Astrocyte of the hippocampus (primary cell): ENCODE measurements around the gene WDR26.
"Not testable (repeated sequence)": the region's sequence is repeated elsewhere in the genome, so short reads cannot be mapped to it uniquely, and the experiment has no call there.

Experiments used
- DNase-seq: peaks from one replicate; pipeline ENCODE4 v3.0.0; 2011; ENCODE audit warnings: low read depth, low spot score

The WDR26 gene

DNA sequence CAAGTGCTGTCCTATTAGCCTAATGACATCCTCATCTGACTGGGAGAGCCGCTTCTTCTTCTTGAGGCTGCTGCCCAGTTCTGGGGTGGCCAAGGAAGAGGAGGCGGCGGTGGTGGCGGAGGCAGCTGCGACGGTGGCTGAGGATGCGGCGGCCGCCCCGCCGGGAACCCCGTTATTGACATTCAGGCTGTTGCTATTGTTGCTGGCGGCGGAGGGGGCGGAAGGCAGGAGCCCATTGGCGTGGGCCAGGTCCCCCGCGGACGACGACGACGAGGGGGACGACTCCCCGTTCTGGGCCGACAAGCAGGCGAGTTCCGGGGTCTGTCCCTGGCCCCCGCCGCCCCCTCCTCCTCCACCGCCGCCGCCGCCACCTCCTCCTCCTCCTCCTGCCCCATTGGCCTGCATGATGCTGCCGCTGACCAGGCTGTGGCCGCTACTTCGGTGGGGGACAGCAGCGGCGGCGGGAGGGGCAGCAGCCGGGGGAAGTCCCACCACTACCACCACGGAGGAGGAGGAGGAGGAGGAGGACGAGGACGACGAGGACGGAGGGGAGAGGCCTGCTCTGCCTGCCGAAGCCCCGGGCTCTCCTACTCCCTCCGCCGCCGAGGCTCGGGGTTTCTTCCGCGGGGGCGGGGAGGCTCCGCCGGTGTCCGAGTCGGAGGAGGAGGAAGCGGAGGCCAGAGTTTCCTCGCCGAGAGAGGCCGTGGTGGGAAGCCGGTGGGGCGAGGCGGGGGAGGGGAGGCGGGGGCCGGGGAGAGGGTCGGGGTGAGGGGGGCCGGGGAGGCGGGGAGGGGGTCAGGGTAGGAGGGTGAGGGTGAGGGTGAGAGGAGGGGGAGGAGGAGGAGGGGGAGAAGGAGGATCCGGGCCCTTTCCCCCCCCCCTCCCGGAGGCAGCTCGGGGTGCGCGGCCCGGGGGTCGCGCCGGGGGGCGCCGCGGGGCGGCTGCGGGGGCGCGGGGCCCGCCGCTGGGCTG, 610 bp downstream of the WDR26 start:
- DNase-seq, result peak; percentile 61

- DNase-seq, result peak; percentile 45
Observed at GRCh38 chr1:224433041-224433691, 1.4 kb downstream of the WDR26 start.

DNA sequence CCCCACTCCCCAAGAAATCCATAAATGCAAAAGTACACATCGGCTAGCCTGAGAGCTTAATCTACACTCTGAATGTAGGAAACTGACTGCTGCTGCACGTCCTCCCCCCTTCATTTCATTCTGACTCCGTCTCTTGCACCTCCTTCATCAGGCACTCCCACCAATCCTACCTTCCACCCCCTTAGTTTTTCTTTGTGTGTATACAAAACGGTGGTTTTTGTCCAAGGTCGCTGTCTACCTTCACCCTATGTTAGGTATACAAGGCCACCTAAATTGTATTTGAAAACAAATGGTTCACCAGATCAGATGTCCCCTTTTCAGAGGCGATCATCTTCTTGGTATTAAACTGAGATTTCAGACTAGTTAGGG, 1.9 kb downstream of the WDR26 start:
- peak; percentile 33 for DNase-seq

- DNase-seq, result no peak
Observed at GRCh38 chr1:224432146-224432545, 2.5 kb downstream of the WDR26 start.

DNA sequence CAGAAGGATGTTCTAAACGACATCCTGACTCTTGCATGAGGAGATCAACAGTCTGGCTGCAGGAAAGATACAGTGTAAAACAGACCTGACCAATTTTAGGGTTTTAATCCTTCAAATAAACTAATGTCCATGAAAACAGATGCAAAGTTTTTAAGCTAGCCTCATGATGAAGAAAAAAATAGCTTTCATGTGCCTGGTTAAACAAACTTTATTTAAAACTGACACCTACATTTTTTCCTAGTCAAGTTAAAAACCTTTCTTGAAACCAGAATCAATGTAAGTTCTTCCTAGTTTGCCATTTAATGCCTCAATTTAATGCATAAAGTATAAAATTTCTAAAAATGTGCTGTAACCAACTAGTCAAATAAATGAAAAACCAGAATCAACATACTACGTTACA, 2.9 kb downstream of the WDR26 start:
- DNase-seq, result no peak

DNA sequence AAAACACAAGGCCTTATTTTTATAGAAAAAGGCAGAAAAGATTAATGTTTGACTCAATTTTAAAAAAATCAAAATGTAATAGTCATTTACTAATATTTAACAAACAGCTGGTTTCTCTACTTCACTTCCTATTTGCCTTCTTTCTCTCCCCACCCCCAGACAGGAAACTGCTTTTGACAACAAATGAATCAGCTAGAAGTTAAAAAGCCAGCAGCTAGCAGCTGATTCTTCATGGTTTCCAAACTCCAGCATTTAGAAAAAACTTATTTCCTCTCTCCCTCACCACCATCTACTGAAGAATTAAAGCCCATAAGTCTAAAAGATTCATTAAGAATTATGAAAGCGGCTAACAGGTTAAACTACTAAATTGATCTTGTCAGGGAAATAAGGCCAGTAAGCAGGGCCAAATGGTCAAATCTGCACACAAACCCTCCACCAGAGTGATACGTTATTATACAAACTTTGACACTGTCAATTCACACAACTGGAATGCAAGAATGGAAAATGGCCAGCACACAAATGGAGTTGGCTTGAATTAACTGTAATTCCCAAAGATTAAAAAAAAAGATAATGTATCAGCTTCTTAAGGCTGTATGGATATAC, 4.0 kb downstream of the WDR26 start:
- DNase-seq, result peak; percentile 60

- no peak for DNase-seq
Observed at GRCh38 chr1:224429616-224430326, 4.8 kb downstream of the WDR26 start.

DNA sequence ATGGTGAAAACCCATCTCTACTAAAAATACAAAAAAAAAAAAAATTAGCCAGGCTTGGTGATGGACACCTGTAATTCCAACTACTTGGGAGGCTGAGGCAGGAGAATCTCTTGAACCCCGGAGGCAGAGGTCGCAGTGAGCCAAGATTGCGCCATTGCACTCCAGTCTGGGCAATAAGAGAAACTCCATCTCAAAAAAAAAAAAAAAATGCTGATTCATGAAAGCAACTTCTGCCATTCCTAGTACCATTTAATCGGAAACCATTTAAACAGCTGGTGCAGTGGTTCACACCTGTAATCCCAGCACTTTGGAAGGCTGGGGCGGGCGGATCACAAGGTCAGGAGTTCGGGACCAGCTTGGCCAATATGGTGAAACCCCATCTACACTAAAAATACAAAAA, 5.9 kb downstream of the WDR26 start:
- DNase-seq, result not testable (repeated sequence)

GRCh38 chr1:224427346-224427745, 7.3 kb downstream of the WDR26 start:
- DNase-seq, result peak; percentile 71

- DNase-seq, result not testable (repeated sequence)
Observed at GRCh38 chr1:224426869-224427268, 7.7 kb downstream of the WDR26 start.

DNA sequence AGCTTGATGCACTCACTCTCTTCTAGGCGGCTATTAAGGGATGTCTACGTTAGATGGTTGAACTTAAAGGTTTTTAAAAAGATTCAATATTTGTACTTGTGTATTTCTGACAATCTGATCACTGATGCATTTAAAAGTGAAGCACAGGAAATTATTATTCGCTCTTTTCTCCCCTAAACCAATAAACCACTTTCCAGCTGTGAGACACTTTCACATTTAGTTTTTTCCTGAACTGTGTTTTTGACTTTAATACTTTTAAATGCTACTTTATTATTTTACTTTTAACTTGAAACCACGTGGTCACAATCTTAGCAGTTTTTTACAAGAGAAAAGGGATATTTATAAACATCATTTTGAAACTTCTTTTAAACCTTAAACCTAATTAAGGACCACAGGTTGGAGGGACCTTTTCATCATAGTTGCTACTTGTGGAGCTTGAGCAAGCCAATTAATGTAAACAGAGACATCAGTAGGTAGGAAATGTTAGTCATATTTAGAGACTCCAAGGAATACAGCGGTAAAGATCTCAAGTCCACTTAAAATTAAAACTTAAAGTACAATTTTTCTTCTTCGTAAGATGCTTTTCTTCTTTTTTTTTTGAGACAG, 9.2 kb downstream of the WDR26 start:
- no peak for DNase-seq

DNA sequence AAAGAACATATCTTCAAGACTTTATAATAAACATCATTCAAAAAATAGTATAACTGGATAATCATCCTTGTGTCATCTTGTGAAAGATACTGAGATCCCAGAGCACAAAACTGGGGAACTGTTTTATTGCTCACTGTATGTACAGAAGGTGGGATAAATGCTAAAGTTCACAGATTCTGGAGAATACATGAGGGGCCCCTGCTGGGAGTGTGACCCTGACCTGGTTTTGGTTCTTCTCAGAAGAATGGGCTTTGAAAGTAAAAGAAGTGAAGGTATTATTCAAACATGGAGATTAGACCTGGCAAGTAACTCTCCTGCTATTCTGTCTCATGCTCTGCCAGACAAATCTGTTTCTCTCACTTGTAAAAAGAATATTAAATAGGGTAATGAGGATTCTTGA, 14.5 kb downstream of the WDR26 start:
- DNase-seq, result no peak

GRCh38 chr1:224411766-224412165, 22.8 kb downstream of the WDR26 start:
- DNase-seq, result peak; percentile 41

GRCh38 chr1:224408294-224408590, 26.4 kb downstream of the WDR26 start:
- DNase-seq, result no peak

GRCh38 chr1:224407571-224408293, 26.9 kb downstream of the WDR26 start:
- peak; percentile 56 for DNase-seq

- no peak for DNase-seq
Observed at GRCh38 chr1:224406216-224406615, 28.4 kb downstream of the WDR26 start.

- no peak for DNase-seq
Observed at GRCh38 chr1:224405604-224405970, 29.0 kb downstream of the WDR26 start.

GRCh38 chr1:224404916-224405603, 29.5 kb downstream of the WDR26 start:
- no peak for DNase-seq

DNA sequence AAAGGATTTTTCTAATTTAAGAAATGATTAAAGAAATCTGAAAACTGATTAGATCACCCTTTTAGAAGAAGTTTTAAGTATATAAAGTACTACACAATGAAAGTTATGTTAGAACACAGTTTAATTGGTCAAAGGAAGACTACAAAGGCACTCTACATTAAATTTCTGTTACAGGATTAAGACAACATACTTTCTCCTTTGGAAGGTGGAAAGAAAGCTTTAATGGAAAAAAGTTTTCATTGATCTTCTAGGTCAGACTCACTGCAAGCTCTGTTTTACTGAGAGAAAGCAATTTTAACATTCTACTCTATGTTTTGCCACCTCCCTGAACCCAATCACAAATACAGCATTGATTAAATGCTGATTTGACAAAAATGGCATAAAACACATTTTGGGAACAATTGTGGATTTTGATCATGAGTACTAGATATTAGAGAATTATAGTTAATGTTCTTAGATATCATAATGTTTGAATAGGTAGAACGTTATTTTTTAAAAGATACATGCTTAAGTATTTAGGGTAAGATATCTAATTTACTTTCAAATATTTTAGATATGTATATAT, 32.0 kb downstream of the WDR26 start:
- DNase-seq, result no peak

DNA sequence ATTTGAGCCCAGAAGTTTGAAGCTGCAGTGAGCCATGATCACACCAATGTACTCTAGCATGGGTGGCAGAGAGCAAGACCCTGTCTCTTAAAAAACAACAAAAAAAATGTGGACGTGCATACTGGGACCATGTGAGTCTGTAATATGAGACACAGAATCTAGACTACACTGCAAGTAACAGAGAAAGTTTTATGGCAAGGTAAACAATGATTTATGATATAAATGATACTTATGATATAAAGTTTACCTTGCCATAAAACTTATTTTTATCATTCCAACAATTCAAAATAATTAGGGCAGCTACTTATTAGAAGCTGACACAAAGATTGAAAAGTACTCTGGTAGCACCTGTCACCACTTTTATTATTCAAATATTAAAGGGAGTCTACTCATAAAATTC, 34.7 kb downstream of the WDR26 start:
- DNase-seq, result no peak
